Kidney tubule cell (primary cell): ENCODE measurements around the gene KCTD4.
A peak's percentile ranks its signal among the peaks of the same experiment; 100 is the strongest.
"Not testable (repeated sequence)": the region's sequence is repeated elsewhere in the genome, so short reads cannot be mapped to it uniquely, and the experiment has no call there.

ENCODE experiments used
- DNase-seq: peaks from one replicate; pipeline ENCODE4 v3.0.0-alpha.2; 2018; ENCODE audit warnings: low spot score

KCTD4 gene

GRCh38 chr13:45200701-45201232 is at the start of gene KCTD4:
KCTD4 (minus strand) TSS chr13:45201045; CDS start chr13:45194567, 6,478 bp downstream.
- DNase-seq, result no peak

GRCh38 chr13:45249662-45250061 is 48.8 kb upstream of the KCTD4 start:
- DNase-seq, result no peak

GRCh38 chr13:45244736-45245135 is 43.9 kb upstream of the KCTD4 start:
- DNase-seq, result not testable (repeated sequence)

GRCh38 chr13:45243077-45243476 is 42.2 kb upstream of the KCTD4 start:
- DNase-seq, result no peak

GRCh38 chr13:45242524-45242923 is 41.7 kb upstream of the KCTD4 start:
- no peak for DNase-seq

GRCh38 chr13:45242070-45242469 is 41.2 kb upstream of the KCTD4 start:
- DNase-seq, result peak; percentile 58

GRCh38 chr13:45240143-45240542 is 39.3 kb upstream of the KCTD4 start:
- DNase-seq, result no peak

- DNase-seq, result no peak
Observed at GRCh38 chr13:45238945-45239795, 38.3 kb upstream of the KCTD4 start.

GRCh38 chr13:45232591-45232990 is 31.7 kb upstream of the KCTD4 start:
- no peak for DNase-seq

- DNase-seq, result peak; percentile 64
Observed at GRCh38 chr13:45231722-45232121, 30.9 kb upstream of the KCTD4 start.

- DNase-seq, result no peak
Observed at GRCh38 chr13:45231305-45231704, 30.5 kb upstream of the KCTD4 start.

GRCh38 chr13:45229172-45229571 is 28.3 kb upstream of the KCTD4 start:
- DNase-seq, result no peak

- DNase-seq, result no peak
Observed at GRCh38 chr13:45228002-45228401, 27.2 kb upstream of the KCTD4 start.

GRCh38 chr13:45226024-45226423 is 25.2 kb upstream of the KCTD4 start:
- no peak for DNase-seq

GRCh38 chr13:45225370-45225769 is 24.5 kb upstream of the KCTD4 start:
- DNase-seq, result no peak

GRCh38 chr13:45224176-45224575 is 23.3 kb upstream of the KCTD4 start:
- peak; percentile 58 for DNase-seq

- no peak for DNase-seq
Observed at GRCh38 chr13:45222919-45223318, 22.1 kb upstream of the KCTD4 start.

- DNase-seq, result no peak
Observed at GRCh38 chr13:45222516-45222915, 21.7 kb upstream of the KCTD4 start.

- DNase-seq, result no peak
Observed at GRCh38 chr13:45220403-45220802, 19.6 kb upstream of the KCTD4 start.

GRCh38 chr13:45219938-45220375 is 19.1 kb upstream of the KCTD4 start:
- peak; percentile 95 for DNase-seq

GRCh38 chr13:45219123-45219891 is 18.5 kb upstream of the KCTD4 start:
- DNase-seq, result peak; percentile 38

- DNase-seq, result no peak
Observed at GRCh38 chr13:45218689-45219088, 17.8 kb upstream of the KCTD4 start.

GRCh38 chr13:45216193-45216592 is 15.3 kb upstream of the KCTD4 start:
- no peak for DNase-seq
